Nephron progenitor cell (in vitro differentiated cells): ENCODE measurements around the gene RNF141.

Experiments
- DNase-seq: peaks from one replicate; pipeline ENCODE4 v3.0.0; 2021
- H3K27ac Mint-ChIP-seq: 2 replicates; pipeline ENCODE4 v1.8.0; 2021; ENCODE audit warnings: mild to moderate bottlenecking, moderate library complexity, mixed read lengths
- H3K27me3 Mint-ChIP-seq: 2 replicates; pipeline ENCODE4 v1.8.0; 2021; ENCODE audit warnings: mild to moderate bottlenecking, low read depth, mixed read lengths; ENCODE audit not compliant: poor library complexity
- H3K36me3 Mint-ChIP-seq: 2 replicates; pipeline ENCODE4 v1.8.0; 2021; ENCODE audit warnings: low read depth, mixed read lengths
- H3K4me1 Mint-ChIP-seq: 2 replicates; pipeline ENCODE4 v1.8.0; 2021; ENCODE audit warnings: mixed read lengths
- H3K4me3 Mint-ChIP-seq: 2 replicates; pipeline ENCODE4 v1.8.0; 2021; ENCODE audit warnings: mild to moderate bottlenecking, moderate library complexity, mixed read lengths
- H3K9me3 Mint-ChIP-seq: 2 replicates; pipeline ENCODE4 v1.8.0; 2021; ENCODE audit warnings: mild to moderate bottlenecking, moderate library complexity, mixed read lengths
- TF ChIP-seq, protein P1 (sequence below): fragments of 200-600 bp; sonication (generic); IDR thresholded peaks from 2 replicates; pipeline ENCODE4 v1.5.0; 2021; ENCODE audit warnings: antibody characterized with exemption

Gene RNF141

DNA sequence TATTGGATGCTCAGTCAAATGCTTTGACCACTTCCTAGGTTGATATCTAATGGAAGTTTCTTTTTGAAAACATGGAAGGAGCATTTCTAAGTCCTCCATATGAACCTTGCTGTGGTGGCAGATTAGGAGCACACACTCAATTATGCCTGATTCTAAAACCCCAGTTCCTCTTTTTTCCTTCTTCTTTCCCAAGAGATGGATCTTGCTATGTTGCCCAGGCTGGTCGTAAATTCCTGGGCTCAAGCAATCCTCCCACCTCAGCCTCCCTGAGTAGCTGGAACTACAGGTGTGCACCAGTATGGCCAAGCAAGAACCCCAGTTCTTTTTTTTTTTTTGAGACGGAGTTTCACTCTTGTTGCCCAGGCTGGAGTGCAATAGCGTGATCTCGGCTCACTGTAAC, 24.5 kb upstream of the RNF141 start:
- no peaks in the 10 kb centered on the region for H3K9me3 Mint-ChIP-seq
- TF ChIP-seq, protein P1, sequence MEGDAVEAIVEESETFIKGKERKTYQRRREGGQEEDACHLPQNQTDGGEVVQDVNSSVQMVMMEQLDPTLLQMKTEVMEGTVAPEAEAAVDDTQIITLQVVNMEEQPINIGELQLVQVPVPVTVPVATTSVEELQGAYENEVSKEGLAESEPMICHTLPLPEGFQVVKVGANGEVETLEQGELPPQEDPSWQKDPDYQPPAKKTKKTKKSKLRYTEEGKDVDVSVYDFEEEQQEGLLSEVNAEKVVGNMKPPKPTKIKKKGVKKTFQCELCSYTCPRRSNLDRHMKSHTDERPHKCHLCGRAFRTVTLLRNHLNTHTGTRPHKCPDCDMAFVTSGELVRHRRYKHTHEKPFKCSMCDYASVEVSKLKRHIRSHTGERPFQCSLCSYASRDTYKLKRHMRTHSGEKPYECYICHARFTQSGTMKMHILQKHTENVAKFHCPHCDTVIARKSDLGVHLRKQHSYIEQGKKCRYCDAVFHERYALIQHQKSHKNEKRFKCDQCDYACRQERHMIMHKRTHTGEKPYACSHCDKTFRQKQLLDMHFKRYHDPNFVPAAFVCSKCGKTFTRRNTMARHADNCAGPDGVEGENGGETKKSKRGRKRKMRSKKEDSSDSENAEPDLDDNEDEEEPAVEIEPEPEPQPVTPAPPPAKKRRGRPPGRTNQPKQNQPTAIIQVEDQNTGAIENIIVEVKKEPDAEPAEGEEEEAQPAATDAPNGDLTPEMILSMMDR = no peak
- H3K27ac Mint-ChIP-seq = no peak overlapping the region
- H3K4me3 Mint-ChIP-seq = no peak overlapping the region
- no peak for DNase-seq
- no peaks in the 10 kb centered on the region for H3K36me3 Mint-ChIP-seq
- H3K4me1 Mint-ChIP-seq = no peaks in the 10 kb centered on the region
- H3K27me3 Mint-ChIP-seq = peaks cover 17% of the 10 kb centered on the region

DNA sequence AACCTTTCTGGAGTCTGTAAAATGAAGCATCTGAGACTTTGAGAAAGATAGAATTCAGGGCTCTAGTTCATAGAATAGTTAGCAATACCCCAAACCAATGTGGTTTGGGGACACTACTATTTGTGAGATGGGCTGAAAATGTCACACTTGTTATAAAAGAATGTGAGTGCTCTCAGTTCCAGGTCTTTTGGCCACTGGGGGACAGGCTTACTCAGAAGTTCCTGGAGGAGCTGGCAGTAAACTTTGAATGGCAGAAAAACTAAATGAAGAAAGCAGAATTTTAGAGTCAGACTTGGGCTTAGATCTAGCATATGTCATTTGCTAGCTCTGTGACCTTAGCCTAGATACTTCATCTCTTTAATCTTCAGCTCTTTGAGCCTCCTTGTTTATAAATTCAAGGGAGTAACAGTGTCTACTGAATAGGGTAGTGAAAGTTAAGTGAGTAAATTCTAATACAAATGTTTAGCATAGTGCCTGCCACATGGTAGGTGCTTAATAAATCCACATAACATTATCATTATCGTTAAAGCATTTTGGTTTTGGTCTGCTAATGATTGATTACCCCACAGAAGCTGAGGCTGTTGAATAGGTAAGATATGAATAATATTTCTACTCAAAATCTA, 23.8 kb upstream of the RNF141 start:
- TF ChIP-seq, protein P1 = no peak
- no peak overlapping the region for H3K4me3 Mint-ChIP-seq
- H3K9me3 Mint-ChIP-seq = no peaks in the 10 kb centered on the region
- no peak overlapping the region for H3K27ac Mint-ChIP-seq
- no peak for DNase-seq
- H3K4me1 Mint-ChIP-seq = no peaks in the 10 kb centered on the region
- no peaks in the 10 kb centered on the region for H3K36me3 Mint-ChIP-seq
- H3K27me3 Mint-ChIP-seq = peaks cover 17% of the 10 kb centered on the region

DNA sequence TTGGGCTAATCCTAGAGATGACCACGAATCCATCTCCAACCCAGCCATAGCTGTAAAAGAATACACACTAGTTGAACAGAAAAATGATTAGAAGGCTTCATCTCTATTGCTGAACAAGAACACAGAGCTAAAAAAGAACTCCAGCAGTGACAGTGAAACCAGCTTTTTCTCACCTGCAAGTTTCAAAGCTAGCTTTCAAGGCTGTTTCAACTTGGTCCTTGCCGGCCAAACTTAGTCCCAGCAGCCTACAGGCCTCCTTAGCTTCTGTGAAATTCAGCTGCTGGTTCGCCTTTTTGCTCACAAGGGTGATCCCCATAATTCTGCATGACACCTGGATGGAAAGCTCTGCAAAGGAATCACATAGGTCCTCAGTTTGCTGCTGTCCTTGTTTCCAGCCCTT, 23.0 kb upstream of the RNF141 start:
- DNase-seq = no peak

DNA sequence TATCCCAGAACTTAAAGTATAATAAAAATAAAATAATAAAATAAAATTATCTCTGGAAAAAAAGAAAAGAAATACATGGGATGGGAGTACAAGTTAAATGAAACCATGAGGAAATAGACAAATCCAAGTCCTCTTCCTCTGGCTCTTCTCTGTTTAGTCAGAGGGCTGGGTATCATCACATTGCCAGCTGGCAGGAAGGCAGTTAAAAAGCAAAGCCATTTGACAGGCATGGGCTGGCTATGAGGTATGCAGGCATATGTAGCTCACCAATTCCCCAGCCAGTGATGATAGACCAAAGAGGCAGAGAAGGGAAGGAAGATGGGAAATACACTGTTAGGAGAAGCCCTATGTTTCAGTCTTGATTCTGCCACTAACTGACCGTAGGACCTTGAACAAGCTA, 21.0 kb upstream of the RNF141 start:
- DNase-seq = no peak
- Mint-ChIP-seq H3K9me3 (no peaks in the 10 kb centered on the region), H3K4me1 (no peaks in the 10 kb centered on the region), H3K36me3 (no peaks in the 10 kb centered on the region), H3K27ac (no peak overlapping the region), H3K27me3 (peaks cover 24% of the 10 kb centered on the region), H3K4me3 (no peak overlapping the region)
- TF ChIP-seq, protein P1 = no peak

More for the DNA sequence above, 23.0 kb upstream of the RNF141 start:
- TF ChIP-seq, protein P1 = no peak
- H3K9me3 Mint-ChIP-seq = no peaks in the 10 kb centered on the region
- no peaks in the 10 kb centered on the region for H3K36me3 Mint-ChIP-seq
- H3K4me1 Mint-ChIP-seq = no peaks in the 10 kb centered on the region
- H3K27ac Mint-ChIP-seq = no peak overlapping the region
- peaks cover 21% of the 10 kb centered on the region for H3K27me3 Mint-ChIP-seq
- H3K4me3 Mint-ChIP-seq = no peak overlapping the region

DNA sequence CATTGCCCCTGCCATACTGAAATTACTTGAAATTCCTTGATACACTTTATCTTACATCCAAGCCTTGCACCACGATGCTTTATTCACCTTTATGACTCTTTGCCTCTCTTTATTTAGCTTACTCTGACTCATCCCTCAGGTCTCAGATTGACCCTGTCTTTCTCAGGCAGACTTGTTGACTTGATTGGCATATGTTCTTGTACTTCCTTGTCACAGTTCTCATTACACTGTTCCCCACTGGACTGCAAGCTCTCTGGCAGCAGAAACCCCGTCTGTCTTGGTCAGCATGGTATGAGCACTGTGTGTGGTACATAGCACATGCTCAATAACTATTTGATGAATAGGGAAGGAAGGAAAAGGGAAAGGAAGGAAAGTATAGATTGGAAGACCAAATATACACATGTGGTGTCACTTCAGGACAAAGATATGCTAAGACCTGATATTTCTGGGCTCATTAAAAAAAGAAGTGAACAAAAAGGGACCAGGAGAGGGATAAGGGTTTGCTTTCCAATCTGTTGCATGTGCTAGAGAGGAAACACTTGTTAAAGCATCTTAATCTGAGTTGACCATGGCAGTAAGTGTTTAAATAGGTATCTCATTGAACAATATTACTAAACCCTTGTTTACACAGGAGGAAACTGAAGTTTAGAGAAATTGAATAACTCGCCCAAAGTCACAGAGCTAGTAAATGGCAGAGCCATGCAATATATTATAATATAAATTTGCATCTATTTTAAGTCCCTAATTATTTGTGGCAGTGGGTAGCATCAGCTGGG, 20.2 kb upstream of the RNF141 start:
- Mint-ChIP-seq H3K4me1 (no peaks in the 10 kb centered on the region), H3K36me3 (no peaks in the 10 kb centered on the region), H3K4me3 (no peak overlapping the region), H3K9me3 (no peaks in the 10 kb centered on the region), H3K27ac (no peak overlapping the region), H3K27me3 (peaks cover 32% of the 10 kb centered on the region)
- TF ChIP-seq, protein P1 = no peak
- DNase-seq = no peak

DNA sequence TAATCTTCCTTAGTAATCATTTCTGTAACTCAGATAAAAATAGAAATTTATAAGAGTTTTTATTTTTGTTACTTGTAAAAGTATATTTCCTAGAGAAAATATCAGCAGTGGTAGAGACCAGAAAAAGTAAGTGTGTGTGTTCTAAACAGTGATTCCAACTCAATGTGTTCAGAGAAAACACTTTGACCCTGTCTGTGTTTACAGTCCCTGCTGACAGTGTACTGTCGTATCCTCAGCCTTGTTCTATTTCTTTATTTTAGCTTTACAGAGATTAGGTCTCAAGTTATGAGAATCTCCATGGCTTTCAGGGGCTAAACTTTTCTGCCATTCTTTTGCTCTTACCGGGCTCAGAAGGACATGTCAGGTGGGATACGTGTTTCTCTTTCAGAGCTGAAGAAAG, 17.3 kb upstream of the RNF141 start:
- H3K4me3 Mint-ChIP-seq = no peak overlapping the region
- no peak overlapping the region for H3K27ac Mint-ChIP-seq
- no peaks in the 10 kb centered on the region for H3K4me1 Mint-ChIP-seq
- no peaks in the 10 kb centered on the region for H3K9me3 Mint-ChIP-seq
- H3K36me3 Mint-ChIP-seq = no peaks in the 10 kb centered on the region
- DNase-seq = no peak
- H3K27me3 Mint-ChIP-seq = peaks cover 30% of the 10 kb centered on the region
- TF ChIP-seq, protein P1 = no peak
